Measurements from ENCODE around the gene MTNR1A.

- TF ChIP-seq REST (IDR thresholded peaks at IDR 0.05) (no peak), RXRA (IDR thresholded peaks at IDR 0.05) (no peak), RAD21 (IDR thresholded peaks at IDR 0.05) (no peak), TAF1 (conservative IDR thresholded peaks at IDR 0.05) (no peak), CTCF (IDR thresholded peaks at IDR 0.05; ENCODE audit: low read depth, low read length, missing input control) (no peak), NR2F2 (IDR thresholded peaks at IDR 0.05) (no peak), YY1 (IDR thresholded peaks at IDR 0.05) (no peak), GABPA (IDR thresholded peaks at IDR 0.05 in 1 of 2, conservative IDR thresholded peaks at IDR 0.05 in 1 of 2) (no peak), JUND (IDR thresholded peaks at IDR 0.05) (no peak), EGR1 (IDR thresholded peaks at IDR 0.05; ENCODE audit: low read depth in 2 of 2) (no peak), ZBTB33 (IDR thresholded peaks at IDR 0.05) (no peak), MAX (IDR thresholded peaks at IDR 0.05) (no peak), SP1 (IDR thresholded peaks at IDR 0.05) (no peak)
These were observed 1.7 kb upstream of the MTNR1A start for GRCh38 chr4:186557061-186557460.

Measured in liver (tissue), 3 donors.